ENCODE results near the gene ERF. TPM values are rescaled to one million over a fixed set of nuclear protein-coding genes. Genes with fewer than 3 reads are reported as not detected.

ERF gene
- total RNA-seq, 1 experiment from 2014 or later = 17.0 TPM

GRCh38 chr19:42247640-42248199 lies 7.2 kb downstream of the ERF start:
- Histone ChIP-seq H3K4me1 (ENCODE audit: insufficient read depth, low read length) (peaks cover 8% of the 10 kb centered on the region), H3K79me2 (ENCODE audit: low read length) (peaks cover 30% of the 10 kb centered on the region), H3K4me3 (ENCODE audit: low read length) (no peak overlapping the region), H3K9ac (ENCODE audit: low read length) (no peak overlapping the region), H3K9me3 (ENCODE audit: low read length) (no peaks in the 10 kb centered on the region), H3K4me2 (ENCODE audit: low read length) (no peak overlapping the region), H3K27me3 (ENCODE audit: low read length) (no peaks in the 10 kb centered on the region), H4K20me1 (ENCODE audit: low read length) (no peaks in the 10 kb centered on the region), H3F3A (ENCODE audit: low read length, unreplicated experiment) (no peaks in the 10 kb centered on the region), H2AFZ (ENCODE audit: low read length) (no peak overlapping the region), H3K36me3 (ENCODE audit: low read depth, low read length) (no peaks in the 10 kb centered on the region), H3K9me2 (replicated peaks; ENCODE audit: low read length) (no peaks in the 10 kb centered on the region), H3K27ac (ENCODE audit: low read length) (no peak overlapping the region)
- TF ChIP-seq EZH2phosphoT487 (IDR thresholded peaks at IDR 0.05; ENCODE audit: borderline replicate concordance, low read length) (no peak), CTCF (conservative IDR thresholded peaks at IDR 0.05; ENCODE audit: low read depth, low read length) (no peak)
- ChIA-PET CTCF (no interaction called here), POLR2A (ENCODE audit: unreplicated experiment) (no interaction called here)
- intact Hi-C loops (cut with micrococcal nuclease) = no loop called here
- no peak for DNase-seq
- BruUV-seq (replicated peaks) = no TSS peak
- ATAC-seq = no peak

- TF ChIP-seq EZH2 (IDR thresholded peaks at IDR 0.05; ENCODE audit: low read length, unreplicated experiment) (no peak), CTCF (conservative IDR thresholded peaks at IDR 0.05; ENCODE audit: low read depth, low read length) (no peak), EZH2phosphoT487 (IDR thresholded peaks at IDR 0.05; ENCODE audit: borderline replicate concordance, low read length) (no peak)
- Histone ChIP-seq H3K9ac (ENCODE audit: low read length) (no peak overlapping the region), H3F3A (ENCODE audit: low read length, unreplicated experiment) (no peaks in the 10 kb centered on the region), H2AFZ (ENCODE audit: low read length) (no peak overlapping the region), H3K79me2 (ENCODE audit: low read length) (peaks cover 25% of the 10 kb centered on the region), H3K27ac (ENCODE audit: low read length) (no peak overlapping the region), H3K9me3 (ENCODE audit: low read length) (no peaks in the 10 kb centered on the region), H3K4me1 (ENCODE audit: insufficient read depth, low read length) (peaks cover 4% of the 10 kb centered on the region; the same call in 1 of the 2 replicates), H3K36me3 (ENCODE audit: low read depth, low read length) (no peaks in the 10 kb centered on the region), H3K4me2 (ENCODE audit: low read length) (no peak overlapping the region), H3K27me3 (ENCODE audit: low read length) (no peaks in the 10 kb centered on the region), H3K4me3 (ENCODE audit: low read length) (no peak overlapping the region), H4K20me1 (ENCODE audit: low read length) (no peaks in the 10 kb centered on the region), H3K9me2 (replicated peaks; ENCODE audit: low read length) (no peaks in the 10 kb centered on the region)
- BruUV-seq (replicated peaks) = no TSS peak
- intact Hi-C loops (cut with micrococcal nuclease) = no loop called here
- DNase-seq = no peak
- ChIA-PET POLR2A (ENCODE audit: unreplicated experiment) (no interaction called here), CTCF (interaction anchor here (0.8 to 1.4 kb wide), 2 partner anchors 23 to 149 kb away, joined by 3 read pairs; no protein-coding TSS in a partner anchor)
- ATAC-seq = no peak
Measured at GRCh38 chr19:42246922-42247639, 7.8 kb downstream of the ERF start.

All from PC-3 (cell line).